OCI-LY7 (cell line): ENCODE data around the gene SLC50A1. TPM values are rescaled to one million over a fixed set of nuclear protein-coding genes. Genes with fewer than 3 reads are reported as not detected.

Source experiments
- BruUV-seq: library from RNA; stranded (reverse); fragments of 400-500 nt; replicated peaks from 2 replicates; lab custom pipeline; 2021; lab: Mats Ljungman, UMichigan
- CTCF ChIA-PET: fragments of 300-600 bp; sonication (Branson Sonifier 250); formaldehyde crosslinking; loops from one replicate; lab custom pipeline; 2022; ENCODE audit warnings: antibody characterized with exemption; ENCODE audit not compliant: unreplicated experiment; lab: Charles Lee
- POLR2A ChIA-PET: fragments of 300-600 bp; sonication (Branson Sonifier 250); formaldehyde crosslinking; loops from one replicate; lab custom pipeline; 2022; ENCODE audit warnings: antibody characterized with exemption; lab: Charles Lee
- DNase-seq: peaks from one replicate; pipeline ENCODE4 v3.0.0-alpha.2; 2015; ENCODE audit warnings: low spot score
- H2AFZ ChIP-seq: fragments of 200-600 bp; sonication (generic), shearing (Covaris generic); 2 replicates; pipeline ENCODE4 v1.6.1; 2014; ENCODE audit warnings: mild to moderate bottlenecking, antibody characterized with exemption, low read length, moderate library complexity
- H3K27ac ChIP-seq: fragments of 200-600 bp; sonication (generic); 2 replicates; pipeline ENCODE4 v1.5.1; 2014; ENCODE audit warnings: mixed run types, low read depth, mild to moderate bottlenecking, moderate library complexity, low read length, inconsistent platforms; ENCODE audit not compliant: poor library complexity, severe bottlenecking
- H3K36me3 ChIP-seq: fragments of 200-600 bp; sonication (generic); 2 replicates; pipeline ENCODE4 v1.6.1; 2014; ENCODE audit warnings: mild to moderate bottlenecking, antibody characterized with exemption, low read length, moderate library complexity, mixed read lengths; ENCODE audit not compliant: insufficient read depth
- H3K4me1 ChIP-seq: fragments of 200-600 bp; sonication (generic); 2 replicates; pipeline ENCODE4 v1.5.1; 2014; ENCODE audit warnings: mild to moderate bottlenecking, low read length; ENCODE audit not compliant: insufficient read depth, poor library complexity, severe bottlenecking
- H3K4me2 ChIP-seq: fragments of 200-600 bp; sonication (generic); 2 replicates; pipeline ENCODE4 v1.6.1; 2014; ENCODE audit warnings: mild to moderate bottlenecking, low read length
- H3K4me3 ChIP-seq: fragments of 200-600 bp; sonication (generic); 2 replicates; pipeline ENCODE4 v1.5.1; 2014; ENCODE audit warnings: mild to moderate bottlenecking, low read depth, low read length; ENCODE audit not compliant: poor library complexity, severe bottlenecking
- H3K79me2 ChIP-seq: fragments of 200-600 bp; sonication (generic); 2 replicates; pipeline ENCODE4 v1.6.1; 2016; ENCODE audit warnings: low read depth, mild to moderate bottlenecking, low read length, moderate library complexity, mixed read lengths; ENCODE audit not compliant: insufficient read depth
- H3K9me2 ChIP-seq: fragments of 200-600 bp; sonication (generic); 2 replicates; pipeline ENCODE4 v1.6.1; 2016; ENCODE audit warnings: mild to moderate bottlenecking, low read length, mixed read lengths; ENCODE audit not compliant: insufficient read depth
- H3K9me3 ChIP-seq: fragments of 200-600 bp; sonication (generic); 2 replicates; pipeline ENCODE4 v1.6.1; 2014; ENCODE audit warnings: mild to moderate bottlenecking, mixed run types, low read length, mixed read lengths
- H4K20me1 ChIP-seq: fragments of 200-600 bp; sonication (generic); 2 replicates; pipeline ENCODE4 v1.6.1; 2014; ENCODE audit warnings: mild to moderate bottlenecking, antibody characterized with exemption, low read length, moderate library complexity, mixed read lengths; ENCODE audit not compliant: insufficient read depth
- EZH2phosphoT487 ChIP-seq: fragments of 200-600 bp; sonication (generic); IDR thresholded peaks from 2 replicates; pipeline ENCODE4 v1.6.1; 2018; ENCODE audit warnings: low read depth, borderline replicate concordance, mild to moderate bottlenecking, mixed run types, antibody characterized with exemption, low read length, moderate library complexity, mixed read lengths
- intact Hi-C: fragments of 100-400 bp; cut with micrococcal nuclease; formaldehyde crosslinking; loops from one replicate; pipeline ENCODE4 v1.10.0; 2022; ENCODE audit not compliant: unreplicated experiment
- total RNA-seq, 2 experiments: library from RNA; depleted of rRNA in 1 of 2; stranded (reverse); fragments of >200 nt in 1 of 2; shearing (Covaris generic) in 1 of 2; gene quantifications; 2 replicates each; pipeline ENCODE4 v1.2.3, GENCODE V29; 2014 to 2022
- TF ChIP-seq, protein P1 (sequence below): fragments of 200-600 bp; sonication (generic); conservative IDR thresholded peaks from 2 replicates; pipeline ENCODE4 v1.5.1; 2014; ENCODE audit warnings: mild to moderate bottlenecking, antibody characterized with exemption, low read length, moderate library complexity, mixed read lengths

The SLC50A1 gene
- total RNA-seq, 2 experiments from 2014 or later = 12.3 to 46.1 TPM

DNA sequence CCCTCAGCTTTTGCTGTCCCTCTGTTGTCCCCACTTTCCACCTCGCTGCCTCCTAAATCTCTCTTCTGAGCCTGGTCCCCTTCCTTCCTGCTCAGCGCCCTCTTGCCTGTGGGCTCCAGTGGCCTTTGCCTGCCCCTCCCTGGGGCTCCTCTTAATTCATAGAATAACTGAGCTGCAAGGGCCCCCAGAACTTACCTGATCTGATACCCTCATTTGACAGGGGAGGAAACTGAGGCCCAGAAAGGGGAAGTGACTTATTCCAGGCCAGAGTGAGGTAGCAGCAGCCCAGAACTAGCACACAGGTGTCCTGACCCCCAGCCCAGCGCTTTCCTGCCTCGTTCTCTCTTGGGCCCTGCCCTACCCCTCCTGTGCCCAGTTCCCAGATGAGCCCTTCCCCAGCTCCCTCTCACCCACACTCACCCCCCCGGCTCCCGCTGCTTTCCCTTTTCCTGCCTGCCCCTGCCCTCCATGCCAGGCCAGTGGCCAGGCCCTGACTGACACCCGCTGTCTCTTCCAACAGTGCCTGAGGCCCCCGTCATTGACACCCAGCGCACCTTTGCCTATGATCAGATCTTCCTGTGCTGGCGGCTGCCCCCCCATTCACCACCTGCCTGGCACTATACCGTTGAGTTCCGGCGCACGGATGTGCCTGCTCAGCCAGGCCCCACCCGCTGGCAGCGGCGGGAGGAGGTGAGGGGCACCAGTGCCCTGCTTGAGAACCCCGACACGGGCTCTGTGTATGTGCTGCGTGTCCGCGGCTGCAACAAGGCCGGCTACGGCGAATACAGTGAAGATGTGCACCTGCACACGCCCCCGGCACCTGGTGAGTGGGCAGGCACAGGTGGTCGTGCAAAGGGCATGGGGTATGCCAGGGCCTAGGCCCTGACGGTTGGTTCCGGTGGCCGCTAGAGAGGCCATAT, 43.7 kb downstream of the SLC50A1 start:
- DNase-seq = no peak
- no peak overlapping the region for H3K4me2 ChIP-seq
- H4K20me1 ChIP-seq = no peaks in the 10 kb centered on the region
- POLR2A ChIA-PET = interaction anchor here (1.2 kb wide), 1 partner anchor 22 kb away, joined by 3 read pairs; no protein-coding TSS in a partner anchor
- peaks cover 15% of the 10 kb centered on the region for H3K4me1 ChIP-seq
- no peak overlapping the region for H3K27ac ChIP-seq
- H2AFZ ChIP-seq = no peak overlapping the region
- no peak overlapping the region for H3K4me3 ChIP-seq
- CTCF ChIA-PET = no interaction called here
- no peak for TF ChIP-seq EZH2phosphoT487
- TF ChIP-seq, protein P1, sequence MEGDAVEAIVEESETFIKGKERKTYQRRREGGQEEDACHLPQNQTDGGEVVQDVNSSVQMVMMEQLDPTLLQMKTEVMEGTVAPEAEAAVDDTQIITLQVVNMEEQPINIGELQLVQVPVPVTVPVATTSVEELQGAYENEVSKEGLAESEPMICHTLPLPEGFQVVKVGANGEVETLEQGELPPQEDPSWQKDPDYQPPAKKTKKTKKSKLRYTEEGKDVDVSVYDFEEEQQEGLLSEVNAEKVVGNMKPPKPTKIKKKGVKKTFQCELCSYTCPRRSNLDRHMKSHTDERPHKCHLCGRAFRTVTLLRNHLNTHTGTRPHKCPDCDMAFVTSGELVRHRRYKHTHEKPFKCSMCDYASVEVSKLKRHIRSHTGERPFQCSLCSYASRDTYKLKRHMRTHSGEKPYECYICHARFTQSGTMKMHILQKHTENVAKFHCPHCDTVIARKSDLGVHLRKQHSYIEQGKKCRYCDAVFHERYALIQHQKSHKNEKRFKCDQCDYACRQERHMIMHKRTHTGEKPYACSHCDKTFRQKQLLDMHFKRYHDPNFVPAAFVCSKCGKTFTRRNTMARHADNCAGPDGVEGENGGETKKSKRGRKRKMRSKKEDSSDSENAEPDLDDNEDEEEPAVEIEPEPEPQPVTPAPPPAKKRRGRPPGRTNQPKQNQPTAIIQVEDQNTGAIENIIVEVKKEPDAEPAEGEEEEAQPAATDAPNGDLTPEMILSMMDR = no peak
- BruUV-seq = no TSS peak
- no peaks in the 10 kb centered on the region for H3K79me2 ChIP-seq
- intact Hi-C loops = loop anchor here (5.0 kb wide), 1 partner anchor 143 kb away; the partner anchor contains the start of gene RUSC1
- no peaks in the 10 kb centered on the region for H3K9me2 ChIP-seq
- H3K9me3 ChIP-seq = no peaks in the 10 kb centered on the region
- H3K36me3 ChIP-seq = no peaks in the 10 kb centered on the region

DNA sequence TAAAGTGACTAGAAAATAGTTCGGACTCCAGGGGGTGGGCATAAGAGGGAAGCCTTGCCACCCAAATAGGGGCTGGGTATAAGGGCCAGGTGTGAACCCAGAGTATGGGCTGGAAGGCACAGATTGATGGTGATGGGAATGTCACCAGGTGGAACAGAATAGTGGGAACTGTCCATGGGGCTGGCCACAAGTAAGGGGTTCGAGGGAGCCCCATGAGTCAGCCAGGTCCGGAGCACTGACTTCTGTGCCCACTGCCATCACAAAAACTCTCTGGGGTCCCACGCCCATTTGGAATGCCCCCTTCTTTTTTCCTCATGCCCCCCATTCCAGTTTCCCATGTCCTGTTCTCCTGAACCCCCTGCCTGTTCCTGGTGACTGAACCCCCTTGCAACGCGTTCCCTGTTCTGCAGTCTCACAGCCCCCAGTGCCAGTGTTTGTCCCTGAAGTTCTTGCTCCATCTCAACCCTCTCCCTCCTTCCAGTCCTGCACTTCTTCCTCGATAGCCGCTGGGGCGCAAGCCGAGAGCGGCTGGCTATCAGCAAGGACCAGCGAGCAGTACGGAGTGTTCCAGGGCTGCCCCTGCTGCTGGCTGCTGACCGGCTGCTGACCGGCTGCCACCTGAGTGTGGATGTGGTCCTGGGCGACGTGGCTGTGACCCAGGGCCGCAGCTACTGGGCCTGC, 45.9 kb downstream of the SLC50A1 start:
- Histone ChIP-seq H3K9me2 (no peaks in the 10 kb centered on the region), H3K36me3 (no peaks in the 10 kb centered on the region), H4K20me1 (no peaks in the 10 kb centered on the region), H2AFZ (no peak overlapping the region), H3K4me2 (no peak overlapping the region), H3K27ac (no peak overlapping the region), H3K4me1 (peaks cover 24% of the 10 kb centered on the region), H3K79me2 (no peaks in the 10 kb centered on the region), H3K4me3 (no peak overlapping the region), H3K9me3 (no peaks in the 10 kb centered on the region)
- intact Hi-C loops = no loop called here
- no peak for TF ChIP-seq EZH2phosphoT487
- TF ChIP-seq, protein P1 = no peak
- CTCF ChIA-PET = no interaction called here
- POLR2A ChIA-PET = interaction anchor here (0.6 kb wide), 1 partner anchor 44 kb away, joined by 4 read pairs; no protein-coding TSS in a partner anchor
- BruUV-seq = no TSS peak
- no peak for DNase-seq
